HepG2 (cell line): ENCODE results near the gene NDC1.

Source experiments
- GTF2F1 ChIP-seq: fragments of 150-350 bp; IDR thresholded peaks from 2 replicates; pipeline ENCODE4 v1.6.1; 2014; ENCODE audit warnings: low read length
- TCF12 ChIP-seq, 2 experiments: fragments of 450-650 bp in 1 of 2; sonication (generic) in 1 of 2; formaldehyde crosslinking in 1 of 2; IDR thresholded peaks; 2 replicates each; pipeline versions ENCODE4 v1.6.1 to v1.8.0; 2017 to 2022; ENCODE audit warnings: antibody characterized with exemption in 1 of 2, mild to moderate bottlenecking in 1 of 2, missing genetic modification reagents in 1 of 2, moderate library complexity in 1 of 2
- ZBTB49 ChIP-seq: sonication (generic); formaldehyde crosslinking; IDR thresholded peaks from 2 replicates; pipeline ENCODE4 v1.4.0; 2020; ENCODE audit warnings: missing genetic modification reagents, borderline replicate concordance

DNA sequence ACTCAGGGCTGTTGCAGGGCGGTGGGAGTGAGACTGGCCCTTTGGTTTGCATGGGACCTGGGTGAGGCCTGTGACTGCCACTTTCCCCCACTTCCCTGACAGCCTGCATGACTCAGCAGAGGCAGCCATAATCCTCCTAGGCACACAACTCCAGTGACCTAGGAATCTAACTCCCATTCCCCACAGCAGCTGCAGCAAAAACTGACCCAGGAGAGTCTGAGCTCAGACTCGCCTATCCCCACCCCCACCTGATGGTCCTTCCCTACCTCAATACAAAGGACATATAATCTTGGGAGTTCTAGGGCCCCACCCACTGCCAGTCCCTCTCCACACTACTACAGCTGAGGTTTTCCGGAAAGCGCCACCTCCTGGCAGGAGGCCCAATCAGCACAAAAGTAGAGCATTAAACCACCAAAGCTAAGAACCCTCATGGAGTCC lies 26.7 kb downstream of the NDC1 start:
- TF ChIP-seq ZBTB49 (CRISPR knock-in tag) (no peak), TCF12 (IDR thresholded peaks at IDR 0.05) (no peak), TCF12 (CRISPR knock-in tag; IDR thresholded peaks at IDR 0.05) (no peak), GTF2F1 (no peak)
